Left colon (tissue), 2 donors: ENCODE data around the gene SDHAF3. TPM values are rescaled to one million over a fixed set of nuclear protein-coding genes. Genes with fewer than 3 reads are reported as not detected.
"Not testable (repeated sequence)": the region's sequence is repeated elsewhere in the genome, so short reads cannot be mapped to it uniquely, and the experiment has no call there.

Experiments used
- ATAC-seq: fragments of 200-7000 bp; cut with Tn5 transposase; one replicate; pipeline ENCODE4 v1.9.1; 2020; ENCODE audit warnings: mild to moderate bottlenecking, moderate library complexity
- DNase-seq, 2 donors: peaks; one replicate each; pipeline ENCODE4 v3.0.0-alpha.2; 2020
- intact Hi-C, 2 donors: fragments of 100-400 bp; cut with DNase I in 1 of 2; cut with micrococcal nuclease in 1 of 2; formaldehyde crosslinking; loops; one replicate each; pipeline versions ENCODE4 v1.11.2 to v1.14.0; 2022; cut with DNase I, micrococcal nuclease
- long read RNA-seq: library from polyadenylated mRNA; unstranded; transcript quantifications from one replicate; pipeline ENCODE4 v2.0.0, GENCODE V29; 2021
- total RNA-seq, 2 donors: library from RNA; stranded (reverse); fragmentation: NEBNext Ultra II Directional; extraction: Animal tissue kit (Norgen Biotek cat#: 25700); gene quantifications; one replicate each; pipeline ENCODE4 v1.2.1, GENCODE V29; 2021
- donor health status: DM: no; HTN: no; CAD: no.
- donor health status: DM: yes; HTN: yes; CAD: no.

SDHAF3 gene
- 10 to 100 TPM; 18.1 to 18.8 TPM for total RNA-seq
- long read RNA-seq, transcript SDHAF3-202 (2 exons, 2,060 nt), result major isoform, 9 of 11 reads
- long read RNA-seq, partial matches to known transcripts, result 0 of 11 reads
- long read RNA-seq, other reads (novel, unspliced or antisense), result 1 of 11 reads

- ATAC-seq (peak; percentile 97), DNase-seq (peak; percentile 98 to 99)
- intact Hi-C loops, result no loop called here
Observed at GRCh38 chr7:97117372-97118188, at the start of gene SDHAF3. Gene SDHAF3, plus strand, starts transcription at chr7:97117698. Its CDS starts 26 bp downstream, at chr7:97117724.

- DNase-seq, ATAC-seq, intact Hi-C loops: not testable (repeated sequence)
Observed at GRCh38 chr7:97072025-97072424, 45.5 kb upstream of the SDHAF3 start.

DNA sequence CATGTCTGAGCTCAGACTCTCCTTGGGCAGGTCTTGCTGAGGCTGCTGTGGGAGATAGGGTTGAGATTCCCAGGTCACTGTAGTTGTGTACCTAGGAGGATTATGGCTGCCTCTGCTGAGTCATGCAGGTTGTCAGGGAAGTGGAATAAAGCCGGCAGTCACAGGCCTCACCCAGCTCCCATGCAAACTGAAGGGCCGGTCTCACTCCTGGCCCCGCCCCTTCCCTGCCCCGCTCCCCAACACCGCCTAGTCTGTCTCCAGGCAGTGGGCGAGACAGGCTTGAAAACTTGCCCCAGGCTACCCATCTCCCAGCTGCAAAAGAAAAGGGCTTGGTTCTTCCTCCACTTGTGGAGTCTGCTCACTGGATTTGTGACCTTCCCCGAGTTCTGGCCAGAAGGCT is 41.6 kb upstream of the SDHAF3 start:
- no peak for DNase-seq
- no peak for ATAC-seq
- intact Hi-C loops, result no loop called here

- DNase-seq (no peak), ATAC-seq (no peak)
- intact Hi-C loops, result no loop called here
Observed at GRCh38 chr7:97078023-97078969, 39.2 kb upstream of the SDHAF3 start.

- intact Hi-C loops, result no loop called here
- ATAC-seq (no peak), DNase-seq (no peak)
Observed at GRCh38 chr7:97079300-97079699, 38.2 kb upstream of the SDHAF3 start.

- ATAC-seq, result no peak
- DNase-seq, result no peak
- intact Hi-C loops, result no loop called here
Observed at GRCh38 chr7:97081521-97082300, 35.8 kb upstream of the SDHAF3 start.

GRCh38 chr7:97088364-97088763 is 29.1 kb upstream of the SDHAF3 start:
- DNase-seq (no peak), ATAC-seq (no peak)
- intact Hi-C loops, result no loop called here

DNA sequence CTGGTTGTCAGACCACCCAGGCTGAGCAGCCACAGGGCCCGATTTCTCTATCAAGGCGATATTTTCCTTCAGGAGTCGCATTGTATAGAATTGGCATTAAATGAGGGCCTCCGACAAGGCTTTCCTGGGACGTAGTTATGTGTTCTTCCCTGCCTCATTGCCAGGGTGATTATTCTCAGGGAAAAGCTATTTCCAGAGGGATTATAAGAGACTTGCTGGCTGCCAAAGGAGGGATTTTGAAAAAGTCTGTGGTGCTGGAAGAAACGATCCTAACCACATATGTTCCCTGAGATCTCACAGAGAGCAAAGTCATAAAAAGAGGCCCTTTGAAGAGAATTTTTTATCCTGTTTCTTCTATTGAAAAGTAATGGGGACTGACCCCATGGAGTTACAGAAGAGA is 27.7 kb upstream of the SDHAF3 start:
- DNase-seq (no peak), ATAC-seq (no peak)
- intact Hi-C loops, result no loop called here

- DNase-seq, result no peak
- no peak for ATAC-seq
- intact Hi-C loops, result no loop called here
Observed at GRCh38 chr7:97090761-97091353, 26.6 kb upstream of the SDHAF3 start.

- ATAC-seq, result no peak
- intact Hi-C loops, result no loop called here
- no peak for DNase-seq
Observed at GRCh38 chr7:97094284-97094930, 23.1 kb upstream of the SDHAF3 start.

DNA sequence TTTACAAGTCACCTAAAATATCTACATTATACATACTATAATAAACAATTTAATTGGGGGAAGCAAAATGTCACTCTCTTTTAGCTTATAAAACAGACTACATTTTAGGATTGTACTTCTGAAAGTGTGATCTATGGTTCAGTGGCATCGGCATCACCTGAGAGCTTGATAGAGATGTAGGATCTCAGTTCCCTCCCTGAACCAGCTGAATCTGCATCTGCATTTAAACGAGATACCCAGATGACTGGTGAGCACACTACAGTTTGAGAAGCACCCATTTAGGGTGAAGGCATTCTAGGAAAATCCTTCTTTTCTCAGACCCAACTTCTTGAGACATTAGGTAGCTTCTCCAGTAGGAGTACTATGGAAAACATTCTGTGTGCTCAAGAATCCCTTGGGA is 21.5 kb upstream of the SDHAF3 start:
- intact Hi-C loops, result no loop called here
- ATAC-seq, result no peak
- no peak for DNase-seq

GRCh38 chr7:97096661-97097060 is 20.8 kb upstream of the SDHAF3 start:
- intact Hi-C loops, result no loop called here

DNA sequence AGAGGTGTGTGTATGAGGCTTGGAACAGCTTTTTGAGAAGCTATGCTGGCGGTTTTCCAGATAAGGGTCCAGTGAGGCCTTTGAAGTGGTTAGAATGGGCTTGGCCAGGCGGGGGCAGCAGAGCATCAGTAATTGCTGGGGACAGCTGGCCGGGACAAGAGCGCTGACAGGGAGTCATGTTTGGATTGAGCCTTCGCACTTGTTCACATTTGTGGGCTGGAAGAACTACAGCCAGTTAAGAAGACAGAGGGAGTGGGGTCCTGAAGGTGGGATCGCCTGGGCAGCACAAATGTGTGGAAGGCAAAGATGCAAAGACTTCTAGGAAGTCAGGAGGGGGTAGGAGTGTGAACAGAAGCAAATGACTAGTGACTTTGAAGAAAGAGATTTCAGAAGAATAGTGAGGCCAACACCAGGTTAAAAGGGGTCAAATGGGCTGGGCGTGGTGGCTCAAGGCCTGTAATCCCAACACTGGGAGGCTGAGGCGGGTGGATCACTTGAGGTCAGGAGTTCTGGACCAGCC is 12.7 kb upstream of the SDHAF3 start:
- ATAC-seq, result peak; percentile 92
- intact Hi-C loops, result loop anchor here in 1 of 2 donors (5.0 kb wide), 2 partner anchors 73 to 733 kb away; no protein-coding TSS in a partner anchor
- DNase-seq, result peak; percentile 55 to 87

More at GRCh38 chr7:97096661-97097060, 20.8 kb upstream of the SDHAF3 start:
- DNase-seq, result no peak
- ATAC-seq, result no peak

DNA sequence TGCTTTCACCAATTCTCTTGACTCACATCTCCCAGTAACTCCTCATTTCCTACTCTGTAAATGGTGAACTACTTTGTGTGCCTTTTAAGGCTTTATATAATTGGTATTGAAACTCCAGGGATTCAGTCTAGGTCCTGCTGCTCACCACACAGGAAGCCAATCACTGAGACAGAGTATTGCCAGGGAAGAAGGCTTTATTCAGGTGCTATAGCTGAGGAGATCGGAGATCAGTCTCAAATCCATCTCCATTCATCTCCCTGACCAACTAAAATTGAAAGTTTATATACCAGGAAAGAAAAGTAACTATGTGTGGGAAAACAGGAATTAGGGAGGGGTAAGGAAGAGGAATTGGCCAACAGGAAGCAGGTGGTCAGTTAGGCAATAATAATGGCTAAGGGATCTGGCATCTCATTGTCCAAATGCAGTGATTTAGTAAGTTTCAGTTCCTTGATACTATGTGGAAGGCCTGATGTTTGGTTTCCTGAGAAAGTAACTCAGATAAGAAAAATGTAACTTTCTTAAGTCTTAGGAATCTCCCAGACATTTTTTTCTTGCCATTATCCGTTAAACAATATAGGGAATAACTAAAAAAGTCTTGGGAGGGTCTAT is 10.2 kb upstream of the SDHAF3 start:
- intact Hi-C loops, result loop anchor here in 1 of 2 donors (5.0 kb wide), 1 partner anchor 70 kb away; no protein-coding TSS in a partner anchor

DNA sequence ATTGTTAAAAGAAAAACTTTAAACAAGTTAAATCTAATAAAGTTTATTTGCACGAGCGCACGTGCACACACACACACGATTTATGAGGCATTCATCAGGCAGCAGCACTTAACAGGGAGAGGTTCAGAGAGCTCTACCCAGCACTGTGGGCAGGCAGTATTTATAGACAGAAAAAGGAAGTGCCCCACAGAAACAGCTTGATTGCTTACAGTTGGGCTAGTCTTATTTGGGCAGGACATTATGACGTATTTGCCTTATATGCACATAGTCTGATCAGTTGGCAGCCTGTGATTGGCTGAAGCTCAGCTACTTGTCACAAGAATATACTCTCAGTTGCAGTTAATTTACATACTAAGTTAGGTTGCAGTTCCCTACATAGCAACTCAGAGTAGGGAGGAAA is 1.2 kb upstream of the SDHAF3 start:
- intact Hi-C loops, result no loop called here
- ATAC-seq (peak; percentile 60), DNase-seq (peak in 1 of 2 donors; percentile 46)

More for the DNA sequence above, 10.2 kb upstream of the SDHAF3 start:
- DNase-seq (no peak), ATAC-seq (no peak)

DNA sequence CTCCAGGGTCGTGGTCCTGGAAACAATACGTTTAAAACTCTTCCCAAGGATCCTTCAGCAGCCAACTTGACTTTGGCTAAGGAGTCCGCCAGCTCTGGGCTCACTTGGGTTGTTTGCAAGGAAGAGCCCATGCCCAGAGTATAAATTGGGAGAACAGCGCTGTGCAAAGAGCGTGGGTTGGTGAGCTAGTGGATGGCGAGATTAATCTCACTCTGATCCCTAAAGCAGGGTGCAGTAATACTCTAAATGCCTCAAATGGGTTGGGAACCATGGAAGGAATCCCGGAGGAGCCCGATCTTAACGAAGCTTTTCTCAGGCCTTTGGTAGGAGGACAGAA is 495 bp upstream of the SDHAF3 start:
- ATAC-seq, result no peak
- intact Hi-C loops, result no loop called here
- no peak for DNase-seq

DNA sequence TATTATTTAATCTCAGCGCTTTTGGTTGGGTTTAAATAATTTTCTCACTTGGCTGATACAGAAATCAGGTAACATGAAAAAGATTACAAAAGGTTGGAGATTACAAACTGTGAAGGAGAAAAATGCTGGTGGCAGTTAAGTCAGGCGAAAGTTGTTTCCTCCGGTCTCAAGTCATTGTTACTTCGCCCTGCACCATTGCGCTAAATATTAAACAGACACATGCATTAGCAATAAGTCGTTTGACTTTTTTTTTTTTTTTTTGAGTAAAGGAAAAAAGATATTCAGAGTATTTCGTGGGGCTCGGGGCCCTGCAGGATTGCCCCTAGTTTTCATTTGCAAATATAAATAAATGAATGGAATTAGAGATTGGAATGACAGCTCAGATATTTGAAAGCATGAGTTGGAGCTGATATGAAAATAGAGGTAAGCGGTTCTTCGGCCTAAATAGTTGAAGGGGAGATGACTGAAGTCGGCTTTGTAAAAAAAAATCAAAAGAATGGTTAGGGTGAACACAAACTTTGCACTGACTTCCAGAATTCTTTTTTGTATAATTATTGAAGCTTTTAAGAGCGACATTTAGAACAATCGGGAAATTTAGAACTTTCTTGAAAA is 914 bp downstream of the SDHAF3 start:
- DNase-seq (no peak), ATAC-seq (no peak)
- intact Hi-C loops, result no loop called here
